HepG2 (cell line): ENCODE data around the gene DEGS1.

Experiments used
- GABPA ChIP-seq, 2 experiments: IDR thresholded peaks; 2 replicates each; pipeline ENCODE4 v1.6.1; 2011 to 2016; ENCODE audit warnings: low read depth in 2 of 2, low read length in 1 of 2, missing biosample characterization in 1 of 2, missing genetic modification characterization in 1 of 2
- KLF9 ChIP-seq: IDR thresholded peaks from 2 replicates; pipeline ENCODE4 v1.6.1; 2016; ENCODE audit warnings: low read depth
- NFKB2 ChIP-seq: sonication (generic); formaldehyde crosslinking; IDR thresholded peaks from 2 replicates; pipeline ENCODE4 v1.4.0; 2020; ENCODE audit warnings: missing genetic modification reagents, borderline replicate concordance

DNA sequence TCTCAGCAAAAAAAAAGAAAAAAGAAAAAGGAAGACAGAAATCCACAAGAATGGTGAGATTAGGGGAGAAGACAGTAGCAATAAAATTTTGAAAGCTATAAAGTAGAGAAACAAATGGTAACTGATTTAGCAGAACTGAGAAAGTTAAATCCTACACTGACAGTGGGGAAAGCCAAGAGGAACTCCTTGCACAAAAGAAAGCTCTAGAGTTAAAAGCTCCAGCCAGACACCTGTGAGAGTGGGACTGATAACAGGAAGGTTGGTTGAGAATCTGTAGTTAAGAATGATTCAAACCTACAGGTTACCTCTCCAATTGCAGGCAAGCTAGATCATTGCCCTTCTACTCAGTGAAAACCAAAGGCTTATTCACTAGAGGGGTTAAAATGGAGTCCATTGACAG, 45.5 kb upstream of the DEGS1 start:
- TF ChIP-seq NFKB2 (CRISPR knock-in tag) (no peak), KLF9 (no peak), GABPA (IDR thresholded peaks at IDR 0.05; ENCODE audit: low read depth, low read length) (no peak), GABPA (CRISPR knock-in tag; IDR thresholded peaks at IDR 0.05; ENCODE audit: low read depth) (no peak)
